ENCODE results near the gene MMP12.

DNA sequence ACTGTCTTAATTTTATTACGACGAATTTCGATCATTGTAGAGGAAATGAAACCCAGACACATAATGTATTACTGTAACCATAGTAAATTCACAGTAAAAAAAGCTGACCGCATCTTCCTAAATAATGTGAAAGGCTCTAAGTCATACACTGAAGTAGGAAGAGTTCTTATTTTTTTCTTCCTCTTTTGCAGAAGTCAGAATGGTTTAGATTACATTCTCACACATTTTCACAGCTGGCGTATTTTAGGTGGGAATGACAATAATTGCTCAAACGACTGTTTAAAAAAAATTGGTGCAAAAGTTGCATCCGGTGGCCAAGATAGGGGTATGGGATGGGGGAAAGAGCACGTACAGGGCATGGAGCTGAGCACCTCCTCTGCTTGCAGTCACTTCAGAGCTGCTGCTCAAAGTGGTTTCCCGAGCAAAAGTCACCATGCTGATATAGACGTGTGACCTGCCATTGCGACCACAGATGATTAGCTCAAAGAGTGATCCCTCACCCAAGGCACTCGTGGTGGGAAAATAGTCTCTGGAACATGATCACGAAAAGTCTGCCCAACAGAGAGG, 45.4 kb upstream of the MMP12 start:
- TF ChIP-seq, protein P1, sequence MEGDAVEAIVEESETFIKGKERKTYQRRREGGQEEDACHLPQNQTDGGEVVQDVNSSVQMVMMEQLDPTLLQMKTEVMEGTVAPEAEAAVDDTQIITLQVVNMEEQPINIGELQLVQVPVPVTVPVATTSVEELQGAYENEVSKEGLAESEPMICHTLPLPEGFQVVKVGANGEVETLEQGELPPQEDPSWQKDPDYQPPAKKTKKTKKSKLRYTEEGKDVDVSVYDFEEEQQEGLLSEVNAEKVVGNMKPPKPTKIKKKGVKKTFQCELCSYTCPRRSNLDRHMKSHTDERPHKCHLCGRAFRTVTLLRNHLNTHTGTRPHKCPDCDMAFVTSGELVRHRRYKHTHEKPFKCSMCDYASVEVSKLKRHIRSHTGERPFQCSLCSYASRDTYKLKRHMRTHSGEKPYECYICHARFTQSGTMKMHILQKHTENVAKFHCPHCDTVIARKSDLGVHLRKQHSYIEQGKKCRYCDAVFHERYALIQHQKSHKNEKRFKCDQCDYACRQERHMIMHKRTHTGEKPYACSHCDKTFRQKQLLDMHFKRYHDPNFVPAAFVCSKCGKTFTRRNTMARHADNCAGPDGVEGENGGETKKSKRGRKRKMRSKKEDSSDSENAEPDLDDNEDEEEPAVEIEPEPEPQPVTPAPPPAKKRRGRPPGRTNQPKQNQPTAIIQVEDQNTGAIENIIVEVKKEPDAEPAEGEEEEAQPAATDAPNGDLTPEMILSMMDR (conservative IDR thresholded peaks at IDR 0.05; ENCODE audit: low read depth in 2 of 2): no peak
- TF ChIP-seq ZNF114 (CRISPR knock-in tag; IDR thresholded peaks at IDR 0.05) (no peak), EZH2phosphoT487 (IDR thresholded peaks at IDR 0.05; ENCODE audit: unreplicated experiment) (no peak), JUNB (IDR thresholded peaks at IDR 0.05; ENCODE audit: unreplicated experiment) (no peak), POLR2AphosphoS5 (IDR thresholded peaks at IDR 0.05; ENCODE audit: low read depth) (no peak), EZH2 (IDR thresholded peaks at IDR 0.05; ENCODE audit: low read depth, unreplicated experiment) (no peak)
